Left kidney (tissue), 2 donors: ENCODE measurements around the gene EXOSC5. TPM values are rescaled to one million over a fixed set of nuclear protein-coding genes. Genes with fewer than 3 reads are reported as not detected.

ENCODE experiments used
- DNase-seq: peaks from one replicate; pipeline ENCODE4 v3.0.0-alpha.2; 2013
- polyA plus RNA-seq: library from polyadenylated mRNA; unstranded; fragments of 120-200 nt; gene quantifications from one replicate; pipeline ENCODE4 v1.2.1, GENCODE V29; 2013; ENCODE audit not compliant: insufficient read length

Gene EXOSC5
- polyA plus RNA-seq, 1 donor, result 13.9 TPM

GRCh38 chr19:41427647-41428480 is 30.7 kb upstream of the EXOSC5 start:
- DNase-seq, result peak; percentile 6

- DNase-seq, result peak; percentile 78
Measured at GRCh38 chr19:41426952-41427646, 29.9 kb upstream of the EXOSC5 start, which contains the start of gene B3GNT8. B3GNT8 (minus strand) TSS chr19:41427374; CDS start chr19:41426778, 596 bp downstream.

GRCh38 chr19:41426116-41426841 is 29.1 kb upstream of the EXOSC5 start:
- no peak for DNase-seq

- no peak for DNase-seq
Measured at GRCh38 chr19:41425174-41426115, 28.3 kb upstream of the EXOSC5 start.

- DNase-seq, result no peak
Measured at GRCh38 chr19:41424335-41425173, 27.4 kb upstream of the EXOSC5 start.

- DNase-seq, result no peak
Measured at GRCh38 chr19:41422955-41423354, 25.8 kb upstream of the EXOSC5 start.

- no peak for DNase-seq
Measured at GRCh38 chr19:41422456-41422855, 25.3 kb upstream of the EXOSC5 start.

- DNase-seq, result no peak
Measured at GRCh38 chr19:41421973-41422372, 24.8 kb upstream of the EXOSC5 start.

- no peak for DNase-seq
Measured at GRCh38 chr19:41421314-41421713, 24.2 kb upstream of the EXOSC5 start.

GRCh38 chr19:41420101-41420880 is 23.1 kb upstream of the EXOSC5 start:
- no peak for DNase-seq

- DNase-seq, result no peak
Measured at GRCh38 chr19:41416194-41416674, 19.1 kb upstream of the EXOSC5 start.

- DNase-seq, result no peak
Measured at GRCh38 chr19:41415154-41415571, 18.0 kb upstream of the EXOSC5 start.

- no peak for DNase-seq
Measured at GRCh38 chr19:41414461-41414860, 17.3 kb upstream of the EXOSC5 start.

GRCh38 chr19:41413947-41414346 is 16.8 kb upstream of the EXOSC5 start:
- DNase-seq, result no peak

- DNase-seq, result no peak
Measured at GRCh38 chr19:41412953-41413352, 15.8 kb upstream of the EXOSC5 start.

- DNase-seq, result no peak
Measured at GRCh38 chr19:41411968-41412265, 14.8 kb upstream of the EXOSC5 start.

GRCh38 chr19:41411100-41411967 is 14.2 kb upstream of the EXOSC5 start:
- DNase-seq, result no peak

- no peak for DNase-seq
Measured at GRCh38 chr19:41410336-41411054, 13.3 kb upstream of the EXOSC5 start.
